ENCODE data around the gene RNF166.

GRCh38 chr16:88701581-88702370 is 4.4 kb downstream of the RNF166 start:
- TF ChIP-seq GTF2F1 (IDR thresholded peaks at IDR 0.05; ENCODE audit: low read length) (no peak), SMAD3 (CRISPR knock-in tag; IDR thresholded peaks at IDR 0.05) (no peak), SETDB1 (CRISPR knock-in tag; IDR thresholded peaks at IDR 0.05; ENCODE audit: borderline replicate concordance) (no peak), ZNF232 (CRISPR knock-in tag; IDR thresholded peaks at IDR 0.05; ENCODE audit: borderline replicate concordance) (no peak), CTCF (CRISPR knock-in tag; IDR thresholded peaks at IDR 0.05) (no peak)
